GM06990 (cell line): ENCODE measurements around the gene LRMDA.

Experiments
- DNase-seq: peaks from one replicate; pipeline ENCODE4 v3.0.0-alpha.2; 2011; ENCODE audit not compliant: insufficient read length; ENCODE audit errors: extremely low read depth
- H3K27me3 ChIP-seq: replicated peaks from 2 replicates; pipeline ENCODE4 v1.6.0; 2011; ENCODE audit warnings: low read length; ENCODE audit not compliant: control insufficient read depth, insufficient read depth
- H3K36me3 ChIP-seq: 2 replicates; pipeline ENCODE4 v1.5.1; 2011; ENCODE audit warnings: low read length; ENCODE audit not compliant: control insufficient read depth, insufficient read depth
- H3K4me3 ChIP-seq: replicated peaks from 2 replicates; pipeline ENCODE4 v1.5.1; 2011; ENCODE audit warnings: low read depth, mild to moderate bottlenecking, control low read depth, low read length
- TF ChIP-seq, protein P1 (sequence below): IDR thresholded peaks from 2 replicates; pipeline ENCODE4 v1.5.1; 2011; ENCODE audit warnings: low read length, control low read depth, mild to moderate bottlenecking, inconsistent platforms; ENCODE audit not compliant: insufficient read depth, poor library complexity, severe bottlenecking

LRMDA gene

DNA sequence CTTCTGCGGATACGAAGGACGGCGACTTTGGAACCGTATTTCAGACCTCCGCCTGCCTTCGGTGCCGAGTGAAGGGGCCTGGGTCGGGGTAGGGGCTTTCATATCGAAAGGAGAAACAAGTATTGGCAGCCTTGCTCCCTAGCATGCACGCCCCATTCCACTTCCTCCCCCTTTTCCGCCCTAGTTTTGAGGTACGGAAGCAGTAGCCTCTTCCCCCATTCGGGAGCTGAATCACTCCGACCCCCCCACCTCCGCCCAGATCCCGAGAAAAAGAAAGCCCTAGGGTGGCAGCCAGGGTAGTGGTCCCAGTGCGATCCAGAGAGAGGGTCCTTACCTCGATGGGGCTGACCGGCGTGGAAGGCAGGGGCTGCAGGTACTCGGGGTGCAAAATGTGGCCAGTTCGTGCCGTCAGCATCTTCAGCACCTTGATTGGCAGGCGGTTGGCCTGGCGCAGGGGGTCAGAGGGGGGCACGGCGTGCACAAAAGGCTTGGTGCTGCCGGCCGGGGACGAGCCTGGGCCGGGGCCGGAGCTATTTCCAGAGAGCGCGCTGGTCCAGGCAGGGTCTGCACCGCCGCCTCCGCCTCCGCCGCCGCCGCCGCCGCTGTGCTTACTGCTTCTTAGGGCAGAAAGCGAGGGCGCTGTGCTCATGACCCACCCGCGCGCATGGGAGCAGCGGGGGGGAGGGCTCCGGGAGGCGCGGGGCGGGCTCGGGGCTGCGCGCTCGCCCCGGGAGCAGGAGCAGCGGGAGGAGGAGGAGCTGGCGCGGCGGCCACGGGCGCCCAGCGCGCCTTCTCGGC, 30.5 kb upstream of the LRMDA start:
- H3K36me3 ChIP-seq: no peaks in the 10 kb centered on the region
- H3K4me3 ChIP-seq: peak overlapping the region; percentile 61
- DNase-seq: peak; percentile 9
- TF ChIP-seq, protein P1, sequence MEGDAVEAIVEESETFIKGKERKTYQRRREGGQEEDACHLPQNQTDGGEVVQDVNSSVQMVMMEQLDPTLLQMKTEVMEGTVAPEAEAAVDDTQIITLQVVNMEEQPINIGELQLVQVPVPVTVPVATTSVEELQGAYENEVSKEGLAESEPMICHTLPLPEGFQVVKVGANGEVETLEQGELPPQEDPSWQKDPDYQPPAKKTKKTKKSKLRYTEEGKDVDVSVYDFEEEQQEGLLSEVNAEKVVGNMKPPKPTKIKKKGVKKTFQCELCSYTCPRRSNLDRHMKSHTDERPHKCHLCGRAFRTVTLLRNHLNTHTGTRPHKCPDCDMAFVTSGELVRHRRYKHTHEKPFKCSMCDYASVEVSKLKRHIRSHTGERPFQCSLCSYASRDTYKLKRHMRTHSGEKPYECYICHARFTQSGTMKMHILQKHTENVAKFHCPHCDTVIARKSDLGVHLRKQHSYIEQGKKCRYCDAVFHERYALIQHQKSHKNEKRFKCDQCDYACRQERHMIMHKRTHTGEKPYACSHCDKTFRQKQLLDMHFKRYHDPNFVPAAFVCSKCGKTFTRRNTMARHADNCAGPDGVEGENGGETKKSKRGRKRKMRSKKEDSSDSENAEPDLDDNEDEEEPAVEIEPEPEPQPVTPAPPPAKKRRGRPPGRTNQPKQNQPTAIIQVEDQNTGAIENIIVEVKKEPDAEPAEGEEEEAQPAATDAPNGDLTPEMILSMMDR: no peak
- peaks cover 4% of the 10 kb centered on the region; the same call in 1 of the 2 replicates for H3K27me3 ChIP-seq

DNA sequence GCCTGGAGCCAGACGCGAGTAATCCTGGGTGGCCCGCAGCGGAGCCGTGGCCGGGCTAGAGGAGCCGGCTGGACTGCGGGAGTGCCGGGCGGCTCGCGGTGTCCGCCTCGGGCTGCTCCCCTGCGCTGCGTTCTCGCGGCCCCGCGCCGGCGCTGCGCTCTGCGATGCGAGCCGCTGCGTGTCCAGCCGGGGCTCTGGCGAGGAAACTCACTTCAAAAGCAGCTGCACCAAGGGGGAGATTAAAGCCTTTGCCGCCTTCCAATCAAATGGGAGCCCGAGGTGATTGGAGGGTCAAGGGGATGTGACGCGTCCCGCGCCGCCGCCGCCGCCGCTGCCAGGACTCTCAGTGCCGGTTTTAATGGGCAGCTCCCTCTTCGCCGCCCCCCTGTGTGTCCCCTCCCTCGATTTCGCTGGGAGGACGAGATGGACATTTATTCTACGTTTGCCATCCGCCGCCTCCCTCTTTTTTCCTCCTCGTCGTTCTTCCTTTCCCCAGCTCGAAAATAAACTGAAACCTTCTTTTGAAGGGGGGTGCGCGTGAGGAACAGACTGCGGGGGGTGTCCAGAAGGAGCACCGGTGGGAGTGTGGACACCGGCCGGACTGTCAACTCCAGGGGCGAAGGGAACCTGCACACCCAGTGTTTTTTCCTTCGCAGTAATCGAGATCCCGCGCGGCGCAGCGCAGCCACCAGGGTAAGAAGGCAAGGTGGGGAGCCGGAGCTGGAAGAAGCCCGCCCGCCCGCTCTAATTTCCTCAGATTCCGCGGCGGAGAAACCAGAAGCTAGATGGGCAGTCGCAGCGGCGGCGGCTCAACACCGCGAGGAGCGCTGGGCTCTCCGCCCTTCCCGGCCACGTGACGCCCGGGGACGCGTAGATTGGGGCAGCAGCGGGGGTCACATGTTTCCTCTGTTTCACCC, 29.6 kb upstream of the LRMDA start, which contains the start of gene ZNF503:
Gene ZNF503 (minus strand): TSS at position 196 of the 917 bp plus-strand sequence. CDS start 345 bp downstream, outside the sequence.
- peak; percentile 56 for DNase-seq
- Histone ChIP-seq H3K27me3 (peaks cover 2% of the 10 kb centered on the region; the same call in 1 of the 2 replicates), H3K4me3 (peak within 1 kb of the TSS; percentile 61), H3K36me3 (no peaks in the 10 kb centered on the region)
- TF ChIP-seq, protein P1: no peak

DNA sequence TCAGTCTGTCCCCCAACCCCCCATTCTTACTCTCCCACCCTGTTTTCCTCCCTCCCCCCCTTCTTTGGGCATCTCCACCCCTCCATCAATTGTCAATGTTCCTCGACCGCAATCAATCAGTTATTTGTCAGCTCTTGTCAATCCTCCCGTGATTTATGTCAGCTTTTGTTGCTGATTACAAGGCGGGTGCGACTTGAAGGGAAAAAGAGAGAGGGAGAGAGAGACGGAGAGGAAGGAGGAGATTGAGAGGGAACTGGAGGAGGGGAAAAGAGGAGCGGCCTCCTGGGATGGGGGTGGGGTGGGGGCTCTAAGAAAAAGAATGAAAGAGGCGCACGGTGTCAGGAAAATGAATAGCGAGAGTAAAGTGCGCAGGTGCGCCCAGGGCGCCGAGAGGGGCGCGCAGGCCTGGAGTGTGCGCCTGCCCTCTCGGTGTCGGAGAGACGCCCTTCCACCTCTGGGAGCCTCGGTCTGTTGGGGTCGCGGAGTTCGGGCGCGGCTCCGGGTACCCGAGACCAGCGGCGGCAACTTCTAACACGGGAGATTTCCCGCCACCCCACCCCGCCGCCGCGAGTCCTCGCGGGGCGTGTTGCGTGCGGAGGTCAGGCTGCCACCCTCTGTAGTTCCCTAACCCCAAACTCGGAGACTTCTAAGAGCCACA, 28.8 kb upstream of the LRMDA start:
- Histone ChIP-seq H3K4me3 (peak overlapping the region; percentile 61), H3K36me3 (no peaks in the 10 kb centered on the region), H3K27me3 (peaks cover 2% of the 10 kb centered on the region; the same call in 1 of the 2 replicates)
- DNase-seq: peak; percentile 26
- TF ChIP-seq, protein P1: no peak

DNA sequence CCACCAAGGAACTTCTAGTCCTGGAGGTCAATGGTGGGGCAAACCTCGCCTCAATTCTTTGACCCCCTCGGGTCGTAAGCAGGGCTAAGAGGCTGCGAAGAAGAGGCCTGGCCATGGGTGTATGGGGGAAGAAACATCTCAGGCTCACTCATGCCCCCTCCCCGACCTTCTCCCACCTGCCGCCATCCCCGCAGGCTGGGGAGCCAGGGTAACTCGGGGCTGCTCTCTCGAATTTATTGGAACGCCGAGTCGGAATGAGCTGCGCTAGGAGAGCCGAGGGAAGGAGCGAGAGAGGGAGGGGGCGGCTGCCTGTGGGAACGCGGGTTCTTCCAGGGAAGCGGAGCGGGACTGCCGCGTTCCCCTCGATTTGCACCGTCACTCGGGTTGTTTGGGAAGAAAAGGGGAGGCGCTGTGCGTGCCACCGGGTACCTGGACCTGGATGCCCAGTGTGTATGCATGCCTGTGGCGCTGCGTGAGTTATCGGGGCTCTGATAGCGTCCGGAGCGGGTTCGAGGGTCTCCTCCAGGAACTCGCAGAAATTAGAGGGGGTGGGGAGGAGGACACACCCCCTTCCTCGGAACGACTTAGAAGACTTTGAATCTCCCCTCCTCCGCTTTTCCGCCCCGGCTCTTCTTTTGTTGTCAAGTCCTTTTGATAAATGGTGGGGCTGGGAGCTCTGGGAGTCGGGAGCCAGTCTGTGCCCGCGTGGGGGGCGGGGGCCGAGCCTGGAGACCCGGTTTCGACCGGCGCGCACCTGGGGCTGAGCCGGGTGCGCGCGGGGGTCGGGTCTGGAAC, 28.1 kb upstream of the LRMDA start:
- Histone ChIP-seq H3K4me3 (peak overlapping the region; percentile 61), H3K27me3 (peaks cover 2% of the 10 kb centered on the region; the same call in 1 of the 2 replicates), H3K36me3 (no peaks in the 10 kb centered on the region)
- DNase-seq: peak; percentile 26
- TF ChIP-seq, protein P1: no peak
